HCT116 (cell line): Measurements from ENCODE around the gene SPEN. TPM values are rescaled to one million over a fixed set of nuclear protein-coding genes. Genes with fewer than 3 reads are reported as not detected.

ENCODE experiments used
- ATAC-seq: fragments of 200-7000 bp; cut with Tn5 transposase; 2 replicates; pipeline ENCODE4 v1.9.1; 2020; ENCODE audit warnings: mild to moderate bottlenecking, moderate library complexity
- BruUV-seq: library from RNA; stranded (reverse); fragments of 400-500 nt; replicated peaks from 2 replicates; lab custom pipeline; 2021; lab: Mats Ljungman, UMichigan
- CTCF ChIA-PET: fragments of 300-600 bp; sonication (Branson Sonifier 250); formaldehyde crosslinking; loops from one replicate; lab custom pipeline; 2021; ENCODE audit warnings: antibody characterized with exemption; lab: Charles Lee
- POLR2A ChIA-PET: fragments of 300-600, 350-600 bp; sonication (Branson Sonifier 250); formaldehyde crosslinking; loops from one replicate; lab custom pipeline; 2021; ENCODE audit warnings: antibody characterized with exemption; lab: Charles Lee
- RAD21 ChIA-PET, 2 experiments: fragments of 300-600 bp; sonication (Branson Sonifier 250); formaldehyde crosslinking; loops; one replicate each; lab custom pipeline; 2023; ENCODE audit warnings: low total read pairs in 2 of 2; ENCODE audit not compliant: uncharacterized antibody in 2 of 2, unreplicated experiment in 2 of 2, low non-redundant PET in 1 of 2; lab: Charles Lee
- DNase-seq: peaks from one replicate; pipeline ENCODE4 v3.0.0-alpha.2; 2010; ENCODE audit warnings: low read depth, low spot score
- H2AFZ ChIP-seq: fragments of 200-600 bp; shearing (Covaris generic), sonication (generic); 2 replicates; pipeline ENCODE4 v1.6.1; 2017; ENCODE audit warnings: low read depth, mixed run types, mixed read lengths, antibody characterized with exemption, low read length; ENCODE audit not compliant: poor library complexity, severe bottlenecking
- H3K27ac ChIP-seq: 2 replicates; pipeline ENCODE4 v1.5.1; 2012; ENCODE audit warnings: low read depth, low read length
- H3K27me3 ChIP-seq: fragments of 200-600 bp; sonication (generic); 2 replicates; pipeline ENCODE4 v1.6.1; 2016; ENCODE audit warnings: mixed run types, low read length, mixed read lengths; ENCODE audit not compliant: insufficient read depth
- H3K36me3 ChIP-seq, 2 experiments: fragments of 200-500 bp in 1 of 2; fragments of 200-600 bp in 1 of 2; sonication (Bioruptor generic) in 1 of 2; sonication (generic) in 1 of 2; 2 replicates each; pipeline versions ENCODE4 v1.5.1 to v1.6.1; 2014 to 2016; ENCODE audit warnings: low read length in 2 of 2, inconsistent platforms in 1 of 2, mixed read lengths in 1 of 2, mixed run types in 1 of 2; ENCODE audit not compliant: insufficient read depth in 2 of 2, control insufficient read depth in 1 of 2
- H3K4me1 ChIP-seq, 2 experiments: fragments of 200-600 bp in 1 of 2; sonication (generic) in 1 of 2; 2 replicates each; pipeline versions ENCODE4 v1.5.1 to v1.6.1; 2012 to 2017; ENCODE audit warnings: low read length in 2 of 2, inconsistent platforms in 1 of 2, mild to moderate bottlenecking in 1 of 2, mixed read lengths in 1 of 2, mixed run types in 1 of 2, moderate library complexity in 1 of 2; ENCODE audit not compliant: insufficient read depth in 2 of 2, control insufficient read depth in 1 of 2
- H3K4me2 ChIP-seq: fragments of 200-600 bp; sonication (generic); 2 replicates; pipeline ENCODE4 v1.6.1; 2017; ENCODE audit warnings: mixed run types, low read length, mixed read lengths
- H3K4me3 ChIP-seq, 2 experiments: fragments of 200-600 bp in 1 of 2; sonication (generic) in 1 of 2; replicated peaks in 1 of 2; 2 replicates each; pipeline ENCODE4 v1.5.1; 2011 to 2016; ENCODE audit warnings: low read length in 2 of 2, control low read depth in 1 of 2, low read depth in 1 of 2, mild to moderate bottlenecking in 1 of 2, mixed read lengths in 1 of 2, mixed run types in 1 of 2
- H3K79me2 ChIP-seq: fragments of 200-600 bp; sonication (generic); 2 replicates; pipeline ENCODE4 v1.6.1; 2017; ENCODE audit warnings: mild to moderate bottlenecking, mixed run types, low read length, moderate library complexity, mixed read lengths; ENCODE audit not compliant: insufficient read depth
- H3K9ac ChIP-seq: fragments of 200-600 bp; sonication (generic); 2 replicates; pipeline ENCODE4 v1.6.1; 2016; ENCODE audit warnings: low read length, mixed read lengths
- H3K9me2 ChIP-seq: fragments of 200-600 bp; sonication (generic), shearing (Covaris generic); 2 replicates; pipeline ENCODE4 v1.6.1; 2017; ENCODE audit warnings: mixed run types, mild to moderate bottlenecking, moderate library complexity; ENCODE audit not compliant: insufficient read depth
- H3K9me3 ChIP-seq, 2 experiments: fragments of 200-500 bp in 1 of 2; fragments of 200-600 bp in 1 of 2; sonication (Bioruptor generic) in 1 of 2; sonication (generic) in 1 of 2; 2 replicates each; pipeline ENCODE4 v1.6.1; 2014 to 2017; ENCODE audit warnings: low read length in 2 of 2, mixed read lengths in 2 of 2, inconsistent platforms in 1 of 2, low read depth in 1 of 2, mild to moderate bottlenecking in 1 of 2, mixed run types in 1 of 2, moderate library complexity in 1 of 2; ENCODE audit not compliant: control insufficient read depth in 1 of 2, insufficient read depth in 1 of 2
- H4K20me1 ChIP-seq: fragments of 200-600 bp; sonication (generic), shearing (Covaris generic); 2 replicates; pipeline ENCODE4 v1.6.1; 2017; ENCODE audit warnings: mixed run types, mild to moderate bottlenecking, moderate library complexity; ENCODE audit not compliant: insufficient read depth
- ATF3 ChIP-seq: IDR thresholded peaks from 2 replicates; pipeline ENCODE4 v1.6.1; 2012
- CBX3 ChIP-seq: IDR thresholded peaks from 2 replicates; pipeline ENCODE4 v1.6.1; 2012; ENCODE audit warnings: low read depth
- EGR1 ChIP-seq: IDR thresholded peaks from 2 replicates; pipeline ENCODE4 v1.6.1; 2012; ENCODE audit warnings: low read depth
- ELF1 ChIP-seq: IDR thresholded peaks from 2 replicates; pipeline ENCODE4 v1.6.1; 2012; ENCODE audit warnings: low read depth, borderline replicate concordance
- EZH2 ChIP-seq: fragments of 200-600 bp; sonication (generic); IDR thresholded peaks from 2 replicates; pipeline ENCODE4 v1.6.1; 2017; ENCODE audit warnings: antibody characterized with exemption, mixed run types
- EZH2phosphoT487 ChIP-seq: fragments of 200-600 bp; IDR thresholded peaks from 2 replicates; pipeline ENCODE4 v1.6.1; 2018; ENCODE audit warnings: antibody characterized with exemption, borderline replicate concordance
- FOSL1 ChIP-seq: IDR thresholded peaks from 2 replicates; pipeline ENCODE4 v1.6.1; 2012; ENCODE audit warnings: low read depth
- JUND ChIP-seq: IDR thresholded peaks from 2 replicates; pipeline ENCODE4 v1.6.1; 2012
- POLR2A ChIP-seq: IDR thresholded peaks from 2 replicates; pipeline ENCODE4 v1.7.0; 2011; ENCODE audit warnings: borderline replicate concordance; ENCODE audit not compliant: insufficient read depth, insufficient read length; ENCODE audit errors: extremely low read depth
- POLR2AphosphoS5 ChIP-seq: IDR thresholded peaks from 2 replicates; pipeline ENCODE4 v1.6.1; 2011; ENCODE audit warnings: mild to moderate bottlenecking, low read depth, low read length, moderate library complexity
- RAD21 ChIP-seq: IDR thresholded peaks from 2 replicates; pipeline ENCODE4 v1.6.1; 2012; ENCODE audit warnings: low read depth, mild to moderate bottlenecking
- SIN3A ChIP-seq: IDR thresholded peaks from 2 replicates; pipeline ENCODE4 v1.6.1; 2012; ENCODE audit warnings: low read depth
- SP1 ChIP-seq: IDR thresholded peaks from 2 replicates; pipeline ENCODE4 v1.6.1; 2012; ENCODE audit warnings: low read depth
- SRF ChIP-seq: IDR thresholded peaks from 2 replicates; pipeline ENCODE4 v1.6.1; 2012; ENCODE audit warnings: low read depth
- TCF7L2 ChIP-seq: IDR thresholded peaks from 2 replicates; pipeline ENCODE4 v1.7.0; 2011; ENCODE audit warnings: borderline replicate concordance, inconsistent platforms; ENCODE audit not compliant: insufficient read depth, insufficient read length; ENCODE audit errors: extremely low read depth
- YY1 ChIP-seq: IDR thresholded peaks from 2 replicates; pipeline ENCODE4 v1.6.1; 2011; ENCODE audit warnings: low read length, low read depth, moderate library complexity, mild to moderate bottlenecking; ENCODE audit not compliant: insufficient replicate concordance; ENCODE audit errors: extremely low read depth
- ZBTB33 ChIP-seq: IDR thresholded peaks from 2 replicates; pipeline ENCODE4 v1.6.1; 2011; ENCODE audit warnings: mild to moderate bottlenecking, low read length, moderate library complexity; ENCODE audit not compliant: insufficient replicate concordance; ENCODE audit errors: extremely low read depth
- ZFX ChIP-seq: fragments of 450-650 bp; IDR thresholded peaks from 2 replicates; pipeline ENCODE4 v1.6.1; 2017
- ZNF274 ChIP-seq: fragments of 200-500 bp; sonication (Bioruptor generic); IDR thresholded peaks from 2 replicates; pipeline ENCODE4 v1.6.1; 2014; ENCODE audit warnings: mild to moderate bottlenecking, low read depth, low read length, inconsistent platforms
- intact Hi-C: fragments of 100-400 bp; cut with micrococcal nuclease; formaldehyde crosslinking; loops from 2 replicates; pipeline ENCODE4 v1.10.0; 2022
- total RNA-seq: library from RNA; stranded (reverse); gene quantifications from one replicate; pipeline ENCODE4 v1.2.1, GENCODE V29; 2021; ENCODE audit not compliant: unreplicated experiment
- TF ChIP-seq, protein P1 (sequence below), 3 experiments: fragments of 200-600 bp in 1 of 3; sonication (generic) in 1 of 3; IDR thresholded peaks in 2 of 3; conservative IDR thresholded peaks in 1 of 3; 2 replicates each; pipeline ENCODE4 v1.5.1; 2012 to 2017; ENCODE audit warnings: low read depth in 2 of 3, low read length in 2 of 3, antibody characterized with exemption in 1 of 3, borderline replicate concordance in 1 of 3, control low read depth in 1 of 3, mild to moderate bottlenecking in 1 of 3, mixed read lengths in 1 of 3, mixed run types in 1 of 3, moderate library complexity in 1 of 3; ENCODE audit not compliant: insufficient read depth in 1 of 3

Gene SPEN
- total RNA-seq, 1 experiment from 2014 or later, result 58.6 TPM

DNA sequence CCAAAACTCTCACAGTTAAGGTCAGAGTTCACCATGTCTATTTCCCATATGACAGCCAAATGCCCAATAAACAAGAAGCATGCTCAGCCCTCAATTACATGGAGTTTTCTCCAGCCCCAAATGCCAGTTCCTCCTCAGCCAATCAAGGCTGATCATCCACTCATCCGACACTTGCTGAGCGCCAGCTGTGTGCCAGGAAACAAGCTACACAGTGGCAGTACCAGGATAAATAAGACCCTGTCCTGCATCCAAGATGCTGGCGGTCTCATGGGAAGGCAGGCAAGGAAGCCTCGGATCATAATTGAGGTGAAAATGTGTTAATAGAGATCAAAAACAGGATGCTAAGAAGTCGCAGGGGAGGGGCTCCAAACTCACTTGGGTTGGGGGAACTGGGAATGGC is 120.7 kb downstream of the SPEN start:
- ATAC-seq (no peak), DNase-seq (no peak)
- no peak for TF ChIP-seq JUND
- TF ChIP-seq, protein P1, sequence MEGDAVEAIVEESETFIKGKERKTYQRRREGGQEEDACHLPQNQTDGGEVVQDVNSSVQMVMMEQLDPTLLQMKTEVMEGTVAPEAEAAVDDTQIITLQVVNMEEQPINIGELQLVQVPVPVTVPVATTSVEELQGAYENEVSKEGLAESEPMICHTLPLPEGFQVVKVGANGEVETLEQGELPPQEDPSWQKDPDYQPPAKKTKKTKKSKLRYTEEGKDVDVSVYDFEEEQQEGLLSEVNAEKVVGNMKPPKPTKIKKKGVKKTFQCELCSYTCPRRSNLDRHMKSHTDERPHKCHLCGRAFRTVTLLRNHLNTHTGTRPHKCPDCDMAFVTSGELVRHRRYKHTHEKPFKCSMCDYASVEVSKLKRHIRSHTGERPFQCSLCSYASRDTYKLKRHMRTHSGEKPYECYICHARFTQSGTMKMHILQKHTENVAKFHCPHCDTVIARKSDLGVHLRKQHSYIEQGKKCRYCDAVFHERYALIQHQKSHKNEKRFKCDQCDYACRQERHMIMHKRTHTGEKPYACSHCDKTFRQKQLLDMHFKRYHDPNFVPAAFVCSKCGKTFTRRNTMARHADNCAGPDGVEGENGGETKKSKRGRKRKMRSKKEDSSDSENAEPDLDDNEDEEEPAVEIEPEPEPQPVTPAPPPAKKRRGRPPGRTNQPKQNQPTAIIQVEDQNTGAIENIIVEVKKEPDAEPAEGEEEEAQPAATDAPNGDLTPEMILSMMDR (IDR thresholded peaks at IDR 0.05 in 2 of 3, conservative IDR thresholded peaks at IDR 0.05 in 1 of 3; ENCODE audit: borderline replicate concordance in 1 of 3, insufficient read depth in 1 of 3, low read depth in 2 of 3, low read length in 2 of 3), result no peak
- TF ChIP-seq SP1, result no peak
- TF ChIP-seq RAD21, result no peak
- TF ChIP-seq ZNF274, result no peak
- no peak for TF ChIP-seq YY1
- no peak for TF ChIP-seq SRF
- TF ChIP-seq EZH2phosphoT487, result no peak
- no peak for TF ChIP-seq ELF1
- TF ChIP-seq EZH2, result no peak
- TF ChIP-seq POLR2AphosphoS5, result no peak
- no peak for TF ChIP-seq TCF7L2
- no peak for TF ChIP-seq EGR1
- TF ChIP-seq ATF3, result no peak
- TF ChIP-seq SIN3A, result no peak
- no peak for TF ChIP-seq ZFX
- no peak for TF ChIP-seq ZBTB33
- no peak for TF ChIP-seq FOSL1
- TF ChIP-seq POLR2A, result no peak
- no peak for TF ChIP-seq CBX3
- CTCF ChIA-PET, result no interaction called here
- Histone ChIP-seq H3K4me2 (no peak overlapping the region), H4K20me1 (no peaks in the 10 kb centered on the region), H3K4me1 (no peaks in the 10 kb centered on the region), H3K36me3 (peaks cover 2 to 14% of the 10 kb centered on the region in 2 experiments; a peak in 2 of 4 replicates), H3K9me2 (no peaks in the 10 kb centered on the region), H3K79me2 (peaks cover 55% of the 10 kb centered on the region; the same call in 1 of the 2 replicates), H3K4me3 (no peak overlapping the region), H3K9me3 (peaks cover 0 to 4% of the 10 kb centered on the region in 2 experiments; a peak in 1 of 4 replicates), H3K27me3 (no peaks in the 10 kb centered on the region), H3K27ac (no peak overlapping the region), H2AFZ (no peak overlapping the region), H3K9ac (no peak overlapping the region)
- no TSS peak for BruUV-seq
- RAD21 ChIA-PET, result no interaction called here
- intact Hi-C loops, result no loop called here
- POLR2A ChIA-PET, result no interaction called here
